Hepatocyte (in vitro differentiated cells): Measurements from ENCODE around the gene KRTAP19-8. TPM values are rescaled to one million over a fixed set of nuclear protein-coding genes. Genes with fewer than 3 reads are reported as not detected.

Source experiments
- DNase-seq: peaks from one replicate; pipeline ENCODE4 v3.0.0-alpha.2; 2016; ENCODE audit warnings: low spot score
- H2AFZ ChIP-seq: fragments of 200-600 bp; sonication (generic); 2 replicates; pipeline ENCODE4 v1.6.0; 2016; ENCODE audit warnings: antibody characterized with exemption, mild to moderate bottlenecking
- H3K27ac ChIP-seq: fragments of 200-600 bp; sonication (generic); 2 replicates; pipeline ENCODE4 v1.5.1; 2016; ENCODE audit warnings: mild to moderate bottlenecking
- H3K27me3 ChIP-seq: fragments of 200-600 bp; sonication (generic); 2 replicates; pipeline ENCODE4 v1.6.1; 2016
- H3K36me3 ChIP-seq: fragments of 200-600 bp; sonication (generic); replicated peaks from 2 replicates; pipeline ENCODE4 v1.5.1; 2016; ENCODE audit warnings: low read depth; ENCODE audit not compliant: insufficient read depth
- H3K4me1 ChIP-seq: fragments of 200-600 bp; sonication (generic); 2 replicates; pipeline ENCODE4 v1.5.1; 2016; ENCODE audit warnings: mild to moderate bottlenecking, moderate library complexity; ENCODE audit not compliant: insufficient read depth
- H3K4me2 ChIP-seq: fragments of 200-600 bp; sonication (generic); 2 replicates; pipeline ENCODE4 v1.6.0; 2016
- H3K4me3 ChIP-seq: fragments of 200-600 bp; sonication (generic); 2 replicates; pipeline ENCODE4 v1.5.1; 2016; ENCODE audit warnings: mild to moderate bottlenecking
- H3K79me2 ChIP-seq: fragments of 200-600 bp; sonication (generic); 2 replicates; pipeline ENCODE4 v1.6.0; 2017; ENCODE audit warnings: mild to moderate bottlenecking
- H3K9me2 ChIP-seq: fragments of 200-600 bp; sonication (generic); replicated peaks from 2 replicates; pipeline ENCODE4 v1.6.0; 2017; ENCODE audit warnings: mild to moderate bottlenecking; ENCODE audit not compliant: insufficient read depth
- H3K9me3 ChIP-seq: fragments of 200-600 bp; sonication (generic); 2 replicates; pipeline ENCODE4 v1.5.1; 2016; ENCODE audit warnings: low read depth, mild to moderate bottlenecking
- H4K20me1 ChIP-seq: fragments of 200-600 bp; sonication (generic); 2 replicates; pipeline ENCODE4 v1.6.0; 2016; ENCODE audit warnings: mild to moderate bottlenecking; ENCODE audit not compliant: insufficient read depth, poor library complexity, severe bottlenecking
- CTCF ChIP-seq: fragments of 200-600 bp; sonication (generic); IDR thresholded peaks from 2 replicates; pipeline ENCODE4 v1.5.1; 2016; ENCODE audit warnings: antibody characterized with exemption, mild to moderate bottlenecking; ENCODE audit not compliant: poor library complexity
- EZH2 ChIP-seq: fragments of 200-600 bp; sonication (generic); IDR thresholded peaks from 2 replicates; pipeline ENCODE4 v1.6.1; 2016; ENCODE audit warnings: antibody characterized with exemption, mild to moderate bottlenecking, borderline replicate concordance
- EZH2phosphoT487 ChIP-seq: fragments of 200-600 bp; sonication (generic); IDR thresholded peaks from one replicate; pipeline ENCODE4 v1.6.1; 2018; ENCODE audit warnings: antibody characterized with exemption, mild to moderate bottlenecking, low read depth, moderate library complexity; ENCODE audit not compliant: unreplicated experiment, severe bottlenecking
- WGBS: methylation state at CpG from one replicate; pipeline ENCODE4 v1.1.6; 2016; ENCODE audit warnings: low lambda C conversion rate; ENCODE audit errors: missing lambda C conversion rate; 5-methylcytosine and 5-hydroxymethylcytosine counted together
- polyA plus RNA-seq: library from polyadenylated mRNA; unstranded; fragments of >200 nt; fragmentation: Nextera tagmentation; extraction: Ambion mirVana; gene quantifications from 2 replicates; pipeline ENCODE4 v1.2.1, GENCODE V29; 2016
- total RNA-seq: library from RNA; depleted of rRNA; stranded (reverse); fragments of >200 nt; gene quantifications from 2 replicates; pipeline ENCODE4 v1.2.3, GENCODE V29; 2014

Gene KRTAP19-8
- total and polyA plus RNA-seq, 2 experiments from 2014 or later, result not detected

- no peak overlapping the region for H2AFZ ChIP-seq
These were observed 26.5 kb upstream of the KRTAP19-8 start for GRCh38 chr21:31064803-31065202.

GRCh38 chr21:31052489-31053142, 14.3 kb upstream of the KRTAP19-8 start:
- no peak for TF ChIP-seq EZH2
- no peak for DNase-seq
- Histone ChIP-seq H3K9me3 (no peaks in the 10 kb centered on the region), H3K9me2 (no peaks in the 10 kb centered on the region), H3K4me2 (no peak overlapping the region), H4K20me1 (no peaks in the 10 kb centered on the region), H3K4me1 (no peaks in the 10 kb centered on the region), H3K79me2 (no peaks in the 10 kb centered on the region), H3K27me3 (no peaks in the 10 kb centered on the region), H3K27ac (no peak overlapping the region), H2AFZ (no peak overlapping the region), H3K36me3 (no peaks in the 10 kb centered on the region), H3K4me3 (no peak overlapping the region)
- 84% methylated on average over 5 of the region's 5 CpGs for WGBS

More at GRCh38 chr21:31064803-31065202, 26.5 kb upstream of the KRTAP19-8 start:
- no peak for DNase-seq
- Histone ChIP-seq H3K4me3 (no peak overlapping the region), H3K79me2 (no peaks in the 10 kb centered on the region), H3K9me2 (no peaks in the 10 kb centered on the region), H4K20me1 (no peaks in the 10 kb centered on the region), H3K27ac (no peak overlapping the region), H3K4me1 (no peaks in the 10 kb centered on the region), H3K36me3 (no peaks in the 10 kb centered on the region), H3K4me2 (no peak overlapping the region), H3K9me3 (no peaks in the 10 kb centered on the region), H3K27me3 (no peaks in the 10 kb centered on the region)
- no peak for TF ChIP-seq EZH2phosphoT487
- WGBS, result 93% methylated on average over 3 of the region's 3 CpGs

- no peaks in the 10 kb centered on the region for H4K20me1 ChIP-seq
- H3K27me3 ChIP-seq, result no peaks in the 10 kb centered on the region
- H3K4me3 ChIP-seq, result no peak overlapping the region
- 89% methylated on average over 3 of the region's 3 CpGs for WGBS
- H3K36me3 ChIP-seq, result no peaks in the 10 kb centered on the region
- H3K4me1 ChIP-seq, result no peaks in the 10 kb centered on the region
- no peaks in the 10 kb centered on the region for H3K9me2 ChIP-seq
- no peaks in the 10 kb centered on the region for H3K9me3 ChIP-seq
- H3K79me2 ChIP-seq, result no peaks in the 10 kb centered on the region
- H2AFZ ChIP-seq, result no peak overlapping the region
- H3K27ac ChIP-seq, result no peak overlapping the region
- DNase-seq, result no peak
- H3K4me2 ChIP-seq, result no peak overlapping the region
- no peak for TF ChIP-seq EZH2
- no peak for TF ChIP-seq CTCF
These were observed 12.4 kb upstream of the KRTAP19-8 start for GRCh38 chr21:31050577-31051157.

GRCh38 chr21:31045841-31046240, 7.6 kb upstream of the KRTAP19-8 start:
- H3K9me2 ChIP-seq, result no peaks in the 10 kb centered on the region
- DNase-seq, result no peak
- no peaks in the 10 kb centered on the region for H3K27me3 ChIP-seq
- WGBS, result 75% methylated on average over 3 of the region's 3 CpGs
- no peak overlapping the region for H3K4me3 ChIP-seq
- H3K4me2 ChIP-seq, result no peak overlapping the region
- H3K9me3 ChIP-seq, result no peaks in the 10 kb centered on the region
- no peaks in the 10 kb centered on the region for H3K79me2 ChIP-seq
- H4K20me1 ChIP-seq, result no peaks in the 10 kb centered on the region
- no peak overlapping the region for H3K27ac ChIP-seq
- TF ChIP-seq EZH2phosphoT487, result no peak
- no peak for TF ChIP-seq EZH2
- no peak for TF ChIP-seq CTCF
- H3K4me1 ChIP-seq, result no peaks in the 10 kb centered on the region
- no peak overlapping the region for H2AFZ ChIP-seq
- no peaks in the 10 kb centered on the region for H3K36me3 ChIP-seq
